GM12878 (cell line): ENCODE measurements around the gene KRT33A. TPM values are rescaled to one million over a fixed set of nuclear protein-coding genes. Genes with fewer than 3 reads are reported as not detected.

Experiments
- ATAC-seq: fragments of 200-7000 bp; cut with Tn5 transposase; 3 replicates; pipeline ENCODE4 v1.9.1; 2020; ENCODE audit warnings: mild to moderate bottlenecking, moderate library complexity
- BruUV-seq: library from RNA; stranded (reverse); fragments of 400-500 nt; replicated peaks from 2 replicates; lab custom pipeline; 2021; lab: Mats Ljungman, UMichigan
- CTCF ChIA-PET: fragments of 300-600 bp; sonication (Branson Sonifier 250); formaldehyde crosslinking; extraction: SDS; loops from one replicate; lab custom pipeline; 2021; ENCODE audit warnings: inconsistent platforms; lab: Yijun Ruan, JAX
- POLR2A ChIA-PET: fragments of 350-600 bp; formaldehyde crosslinking; extraction: SDS; loops from one replicate; lab custom pipeline; 2021; ENCODE audit warnings: inconsistent platforms; lab: Charles Lee
- RAD21 ChIA-PET: fragments of 300-600 bp; sonication (Branson Sonifier 250); formaldehyde crosslinking; loops from one replicate; lab custom pipeline; 2023; ENCODE audit warnings: antibody characterized with exemption; ENCODE audit not compliant: unreplicated experiment; lab: Charles Lee
- SMC1A ChIA-PET: fragments of 300-600 bp; sonication (Branson Sonifier 250); formaldehyde crosslinking; loops from one replicate; lab custom pipeline; 2023; ENCODE audit not compliant: unreplicated experiment, uncharacterized antibody; lab: Charles Lee
- DNase-seq: peaks from one replicate; pipeline ENCODE4 v3.0.0-alpha.2; 2011; ENCODE audit warnings: low read depth, low spot score
- FAIRE-seq: peaks from 3 replicates; lab custom pipeline; 2011; peaks lifted over from hg19 to GRCh38; lab: Jason Lieb, UNC
- H2AFZ ChIP-seq: 2 replicates; pipeline ENCODE4 v1.6.0; 2011; ENCODE audit warnings: low read depth, low read length, control low read depth; ENCODE audit not compliant: control insufficient read depth
- H3K27ac ChIP-seq: 2 replicates; pipeline ENCODE4 v1.5.1; 2011; ENCODE audit warnings: control low read depth; ENCODE audit not compliant: control insufficient read depth, insufficient read depth
- H3K27me3 ChIP-seq, 2 experiments: replicated peaks in 1 of 2; 2 replicates each; pipeline versions ENCODE4 v1.6.0 to v1.6.1; 2011; ENCODE audit warnings: low read length in 1 of 2; ENCODE audit not compliant: control insufficient read depth in 2 of 2, insufficient read depth in 2 of 2
- H3K36me3 ChIP-seq, 2 experiments: 2 replicates each; pipeline ENCODE4 v1.5.1; 2011; ENCODE audit warnings: low read length in 1 of 2; ENCODE audit not compliant: control insufficient read depth in 2 of 2, insufficient read depth in 2 of 2
- H3K4me1 ChIP-seq: 2 replicates; pipeline ENCODE4 v1.6.1; 2011; ENCODE audit warnings: mild to moderate bottlenecking, low read length, moderate library complexity, mixed read lengths; ENCODE audit not compliant: control insufficient read depth, insufficient read depth
- H3K4me2 ChIP-seq: 2 replicates; pipeline ENCODE4 v1.6.0; 2011; ENCODE audit warnings: control low read depth; ENCODE audit not compliant: control insufficient read depth, insufficient read depth
- H3K4me3 ChIP-seq: fragments of 200-600 bp; sonication (generic); 2 replicates; pipeline ENCODE4 v1.5.1; 2016
- H3K79me2 ChIP-seq: 2 replicates; pipeline ENCODE4 v1.6.0; 2011; ENCODE audit warnings: low read length; ENCODE audit not compliant: control insufficient read depth, insufficient read depth
- H3K9ac ChIP-seq: 2 replicates; pipeline ENCODE4 v1.8.0; 2011; ENCODE audit warnings: low read length, control low read depth, mixed read lengths; ENCODE audit not compliant: control insufficient read depth, insufficient read depth
- H3K9me3 ChIP-seq: replicated peaks from 3 replicates; pipeline ENCODE4 v1.5.1; 2011; ENCODE audit warnings: mild to moderate bottlenecking, low read length; ENCODE audit not compliant: control insufficient read depth, insufficient read depth
- H4K20me1 ChIP-seq: 2 replicates; pipeline ENCODE4 v1.6.0; 2011; ENCODE audit not compliant: control insufficient read depth, insufficient read depth
- CEBPB ChIP-seq, 2 experiments: fragments of 150-350 bp in 1 of 2; IDR thresholded peaks; 2 replicates each; pipeline ENCODE4 v1.6.1; 2012 to 2014; ENCODE audit warnings: low read depth in 2 of 2, low read length in 2 of 2, borderline replicate concordance in 1 of 2, inconsistent platforms in 1 of 2
- EGR1 ChIP-seq, 2 experiments: IDR thresholded peaks; 1 replicate in 1 of 2; 2 replicates in 1 of 2; pipeline ENCODE4 v1.6.1; 2011 to 2012; ENCODE audit warnings: low read depth in 2 of 2, low read length in 2 of 2, borderline replicate concordance in 1 of 2, mild to moderate bottlenecking in 1 of 2, moderate library complexity in 1 of 2
- GABPA ChIP-seq: IDR thresholded peaks from 2 replicates; pipeline ENCODE4 v1.6.1; 2014; ENCODE audit warnings: antibody characterized with exemption, low read depth, mild to moderate bottlenecking, inconsistent platforms
- HCFC1 ChIP-seq: fragments of 150-350 bp; IDR thresholded peaks from 2 replicates; pipeline ENCODE4 v1.6.1; 2014; ENCODE audit warnings: low read length
- IKZF1 ChIP-seq: fragments of 450-650 bp; conservative IDR thresholded peaks from 2 replicates; pipeline ENCODE4 v1.6.1; 2017; ENCODE audit warnings: antibody characterized with exemption, mild to moderate bottlenecking
- LARP7 ChIP-seq: fragments of 450-650 bp; IDR thresholded peaks from 2 replicates; pipeline ENCODE4 v1.6.1; 2017; ENCODE audit warnings: mild to moderate bottlenecking
- POLR2A ChIP-seq: IDR thresholded peaks from 2 replicates; pipeline ENCODE4 v1.6.1; 2011; ENCODE audit warnings: low read depth, mild to moderate bottlenecking, low read length
- POLR2AphosphoS2 ChIP-seq: IDR thresholded peaks from 2 replicates; pipeline ENCODE4 v1.6.1; 2011; ENCODE audit warnings: low read depth, mild to moderate bottlenecking, low read length, improper control_type of control experiment, moderate library complexity
- POU2F2 ChIP-seq: IDR thresholded peaks from 3 replicates; pipeline ENCODE4 v1.6.1; 2011; ENCODE audit warnings: low read depth, mild to moderate bottlenecking, low read length, borderline replicate concordance
- SREBF2 ChIP-seq: IDR thresholded peaks from 2 replicates; pipeline ENCODE4 v1.6.1; 2012; ENCODE audit warnings: mild to moderate bottlenecking, low read length
- TCF12 ChIP-seq: IDR thresholded peaks from 2 replicates; pipeline ENCODE4 v1.6.1; 2011; ENCODE audit warnings: low read depth, mild to moderate bottlenecking, low read length
- TCF7 ChIP-seq: IDR thresholded peaks from 2 replicates; pipeline ENCODE4 v1.6.1; 2014; ENCODE audit warnings: antibody characterized with exemption, borderline replicate concordance
- WRNIP1 ChIP-seq: IDR thresholded peaks from 2 replicates; pipeline ENCODE4 v1.6.1; 2011; ENCODE audit warnings: low read depth, low read length, improper control_type of control experiment, borderline replicate concordance
- YBX1 ChIP-seq: fragments of 450-650 bp; IDR thresholded peaks from 2 replicates; pipeline ENCODE4 v1.6.1; 2016; ENCODE audit warnings: antibody characterized with exemption
- ZSCAN29 ChIP-seq: fragments of 450-650 bp; IDR thresholded peaks from 2 replicates; pipeline ENCODE4 v1.6.1; 2017; ENCODE audit warnings: mild to moderate bottlenecking, moderate library complexity
- WGBS: methylation state at CpG from one replicate; pipeline ENCODE4 v1.1.6; 2016; ENCODE audit warnings: low lambda C conversion rate; ENCODE audit not compliant: insufficient replicate concordance, insufficient coverage; ENCODE audit errors: missing lambda C conversion rate; 5-methylcytosine and 5-hydroxymethylcytosine counted together
- in situ Hi-C: fragments of 300-500 bp; cut with MboI; formaldehyde crosslinking; loops from 9 replicates; pipeline ENCODE4 v1.14.3; 2018; ENCODE audit warnings: mixed read lengths
- intact Hi-C: fragments of 100-400 bp; cut with micrococcal nuclease; formaldehyde crosslinking; loops from one replicate; pipeline ENCODE4 v1.14.2; 2022; ENCODE audit not compliant: unreplicated experiment
- polyA plus RNA-seq, 11 experiments: library from polyadenylated mRNA; depleted of rRNA in 4 of 11; unstranded in 6 of 11; stranded (reverse) in 5 of 11; fragments of >200 nt; fragmentation: Nextera tagmentation in 4 of 11; fragmentation: Illumina TruSeq in 1 of 11; extraction: Ambion mirVana in 4 of 11; extraction: Trizol in 1 of 11; gene quantifications; 1 replicate in 1 of 11; 2 replicates in 10 of 11; pipeline versions ENCODE4 v1.2.1 to v1.2.3, GENCODE V29; 2011 to 2016; ENCODE audit warnings: inconsistent platforms in 2 of 11, missing spikeins in 2 of 11, low read depth in 1 of 11
- total RNA-seq, 4 experiments: library from RNA; depleted of rRNA in 3 of 4; stranded (reverse); fragments of >200 nt in 3 of 4; fragmentation: Illumina TruSeq in 1 of 4; extraction: Trizol in 1 of 4; gene quantifications; 2 replicates each; pipeline versions ENCODE4 v1.2.1 to v1.2.3, GENCODE V29; 2013 to 2021
- TF ChIP-seq, protein P1 (sequence below): IDR thresholded peaks from 2 replicates; pipeline ENCODE4 v1.6.1; 2012; ENCODE audit warnings: low read length, inconsistent platforms
- TF ChIP-seq, protein P2 (sequence below): fragments of 150-350 bp; IDR thresholded peaks from 2 replicates; pipeline ENCODE4 v1.6.1; 2016; ENCODE audit warnings: low read depth, low read length

The KRT33A gene
- total and polyA plus RNA-seq, 10 of the 15 experiments (the other 5 are each of a cell fraction or from before 2014, with no cell fraction given), result not detected

DNA sequence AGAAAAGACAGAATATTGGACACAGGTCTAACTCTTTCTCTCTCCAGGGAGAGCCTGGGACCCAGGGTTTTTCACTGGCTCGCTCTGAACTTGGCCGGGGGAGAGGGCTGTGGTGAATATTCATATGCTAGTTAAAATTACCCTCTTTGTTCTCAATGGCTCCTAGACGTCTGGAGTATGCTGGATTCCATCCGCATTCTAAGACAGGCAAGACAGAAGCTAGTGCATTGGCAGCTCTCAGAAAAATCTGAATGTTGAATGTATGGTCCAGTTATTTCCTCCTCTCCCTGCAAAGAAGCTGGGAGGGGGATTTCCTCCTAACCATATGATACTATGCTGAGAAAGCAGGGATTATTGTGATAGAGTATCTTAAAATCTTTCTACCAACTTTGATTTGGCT is 37.0 kb upstream of the KRT33A start:
- ChIA-PET SMC1A (interaction anchor here (1.3 kb wide), 1 partner anchor 87 kb away, joined by 3 read pairs; no protein-coding TSS in a partner anchor), POLR2A (no interaction called here), CTCF (no interaction called here), RAD21 (no interaction called here)
- Histone ChIP-seq H3K9ac (no peak overlapping the region), H3K9me3 (no peaks in the 10 kb centered on the region; the same call in 2 of the 3 replicates), H3K27ac (no peak overlapping the region), H3K4me3 (no peak overlapping the region), H3K79me2 (no peaks in the 10 kb centered on the region), H3K27me3 (no peaks in the 10 kb centered on the region), H4K20me1 (no peaks in the 10 kb centered on the region), H3K4me1 (no peaks in the 10 kb centered on the region), H3K36me3 (no peaks in the 10 kb centered on the region), H3K4me2 (no peak overlapping the region), H2AFZ (no peak overlapping the region)
- no peak for FAIRE-seq
- intact Hi-C loops (no loop called here), in situ Hi-C loops (no loop called here)
- TF ChIP-seq LARP7, result no peak
- no peak for TF ChIP-seq ZSCAN29
- no peak for TF ChIP-seq CEBPB (IDR thresholded peaks at IDR 0.05; ENCODE audit: borderline replicate concordance in 1 of 2, low read depth in 2 of 2, low read length in 2 of 2)
- TF ChIP-seq SREBF2, result no peak
- TF ChIP-seq POLR2AphosphoS2, result no peak
- no peak for TF ChIP-seq POLR2A
- TF ChIP-seq TCF7, result no peak
- no peak for TF ChIP-seq YBX1
- no peak for TF ChIP-seq POU2F2
- TF ChIP-seq IKZF1, result no peak
- TF ChIP-seq, protein P1, sequence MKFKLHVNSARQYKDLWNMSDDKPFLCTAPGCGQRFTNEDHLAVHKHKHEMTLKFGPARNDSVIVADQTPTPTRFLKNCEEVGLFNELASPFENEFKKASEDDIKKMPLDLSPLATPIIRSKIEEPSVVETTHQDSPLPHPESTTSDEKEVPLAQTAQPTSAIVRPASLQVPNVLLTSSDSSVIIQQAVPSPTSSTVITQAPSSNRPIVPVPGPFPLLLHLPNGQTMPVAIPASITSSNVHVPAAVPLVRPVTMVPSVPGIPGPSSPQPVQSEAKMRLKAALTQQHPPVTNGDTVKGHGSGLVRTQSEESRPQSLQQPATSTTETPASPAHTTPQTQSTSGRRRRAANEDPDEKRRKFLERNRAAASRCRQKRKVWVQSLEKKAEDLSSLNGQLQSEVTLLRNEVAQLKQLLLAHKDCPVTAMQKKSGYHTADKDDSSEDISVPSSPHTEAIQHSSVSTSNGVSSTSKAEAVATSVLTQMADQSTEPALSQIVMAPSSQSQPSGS, result no peak
- TF ChIP-seq, protein P2, sequence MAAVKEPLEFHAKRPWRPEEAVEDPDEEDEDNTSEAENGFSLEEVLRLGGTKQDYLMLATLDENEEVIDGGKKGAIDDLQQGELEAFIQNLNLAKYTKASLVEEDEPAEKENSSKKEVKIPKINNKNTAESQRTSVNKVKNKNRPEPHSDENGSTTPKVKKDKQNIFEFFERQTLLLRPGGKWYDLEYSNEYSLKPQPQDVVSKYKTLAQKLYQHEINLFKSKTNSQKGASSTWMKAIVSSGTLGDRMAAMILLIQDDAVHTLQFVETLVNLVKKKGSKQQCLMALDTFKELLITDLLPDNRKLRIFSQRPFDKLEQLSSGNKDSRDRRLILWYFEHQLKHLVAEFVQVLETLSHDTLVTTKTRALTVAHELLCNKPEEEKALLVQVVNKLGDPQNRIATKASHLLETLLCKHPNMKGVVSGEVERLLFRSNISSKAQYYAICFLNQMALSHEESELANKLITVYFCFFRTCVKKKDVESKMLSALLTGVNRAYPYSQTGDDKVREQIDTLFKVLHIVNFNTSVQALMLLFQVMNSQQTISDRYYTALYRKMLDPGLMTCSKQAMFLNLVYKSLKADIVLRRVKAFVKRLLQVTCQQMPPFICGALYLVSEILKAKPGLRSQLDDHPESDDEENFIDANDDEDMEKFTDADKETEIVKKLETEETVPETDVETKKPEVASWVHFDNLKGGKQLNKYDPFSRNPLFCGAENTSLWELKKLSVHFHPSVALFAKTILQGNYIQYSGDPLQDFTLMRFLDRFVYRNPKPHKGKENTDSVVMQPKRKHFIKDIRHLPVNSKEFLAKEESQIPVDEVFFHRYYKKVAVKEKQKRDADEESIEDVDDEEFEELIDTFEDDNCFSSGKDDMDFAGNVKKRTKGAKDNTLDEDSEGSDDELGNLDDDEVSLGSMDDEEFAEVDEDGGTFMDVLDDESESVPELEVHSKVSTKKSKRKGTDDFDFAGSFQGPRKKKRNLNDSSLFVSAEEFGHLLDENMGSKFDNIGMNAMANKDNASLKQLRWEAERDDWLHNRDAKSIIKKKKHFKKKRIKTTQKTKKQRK, result no peak
- TF ChIP-seq WRNIP1, result no peak
- TF ChIP-seq EGR1 (IDR thresholded peaks at IDR 0.05; ENCODE audit: borderline replicate concordance in 1 of 2, low read depth in 2 of 2, low read length in 2 of 2), result no peak
- TF ChIP-seq TCF12, result no peak
- no peak for TF ChIP-seq GABPA
- TF ChIP-seq HCFC1, result no peak
- DNase-seq, result no peak
- no peak for ATAC-seq
- WGBS, result 0% methylated on average over 4 of the region's 4 CpGs
- no TSS peak for BruUV-seq
